SU-DHL-6 (cell line): ENCODE results near the gene MAST2.

Source experiments
- H2AFZ ChIP-seq: fragments of 200-600 bp; sonication (generic); 2 replicates; pipeline ENCODE4 v1.6.1; 2014; ENCODE audit warnings: low read depth, mild to moderate bottlenecking, moderate library complexity, mixed read lengths, antibody characterized with exemption, low read length; ENCODE audit not compliant: severe bottlenecking
- H3F3A ChIP-seq: fragments of 200-600 bp; shearing (Covaris generic); 2 replicates; pipeline ENCODE4 v1.6.0; 2016; ENCODE audit warnings: antibody characterized with exemption, mild to moderate bottlenecking; ENCODE audit not compliant: insufficient read depth
- H3K27ac ChIP-seq: fragments of 200-600 bp; sonication (generic); 2 replicates; pipeline ENCODE4 v1.5.1; 2016; ENCODE audit warnings: low read depth, mild to moderate bottlenecking, low read length, moderate library complexity, mixed read lengths
- H3K27me3 ChIP-seq: fragments of 200-600 bp; sonication (generic), shearing (Covaris generic); 2 replicates; pipeline ENCODE4 v1.6.0; 2014; ENCODE audit warnings: mild to moderate bottlenecking, low read length
- H3K36me3 ChIP-seq: fragments of 200-600 bp; sonication (generic); 2 replicates; pipeline ENCODE4 v1.6.1; 2014; ENCODE audit warnings: mild to moderate bottlenecking, low read length, mixed read lengths
- H3K4me2 ChIP-seq: fragments of 300-600, 200-600 bp; shearing (Covaris generic), sonication (generic); 2 replicates; pipeline ENCODE4 v1.6.0; 2014; ENCODE audit warnings: low read length, low read depth, mild to moderate bottlenecking; ENCODE audit not compliant: poor library complexity, severe bottlenecking
- H3K4me3 ChIP-seq: fragments of 200-600 bp; sonication (generic); 2 replicates; pipeline ENCODE4 v1.5.1; 2014; ENCODE audit warnings: antibody characterized with exemption, low read length, mild to moderate bottlenecking, mixed read lengths; ENCODE audit not compliant: insufficient read depth, poor library complexity, severe bottlenecking
- H3K79me2 ChIP-seq: fragments of 200-600 bp; sonication (generic); 2 replicates; pipeline ENCODE4 v1.6.1; 2014; ENCODE audit warnings: mild to moderate bottlenecking, low read length, moderate library complexity; ENCODE audit not compliant: insufficient read depth
- H3K9ac ChIP-seq: fragments of 200-600 bp; sonication (generic); 2 replicates; pipeline ENCODE4 v1.7.0; 2014; ENCODE audit warnings: mild to moderate bottlenecking, low read length
- H3K9me2 ChIP-seq: fragments of 200-600 bp; sonication (generic); replicated peaks from 2 replicates; pipeline ENCODE4 v1.6.1; 2014; ENCODE audit warnings: low read length; ENCODE audit not compliant: insufficient read depth
- H3K9me3 ChIP-seq: fragments of 200-600 bp; sonication (generic); 2 replicates; pipeline ENCODE4 v1.6.1; 2014; ENCODE audit warnings: low read length, mixed read lengths; ENCODE audit not compliant: insufficient read depth
- H4K20me1 ChIP-seq: fragments of 200-600 bp; sonication (generic); 2 replicates; pipeline ENCODE4 v1.6.1; 2014; ENCODE audit warnings: low read depth, mild to moderate bottlenecking, antibody characterized with exemption, low read length, moderate library complexity, mixed read lengths
- EZH2phosphoT487 ChIP-seq: fragments of 200-600 bp; sonication (generic), shearing (Covaris generic); conservative IDR thresholded peaks from 2 replicates; pipeline ENCODE4 v1.6.1; 2018; ENCODE audit warnings: mild to moderate bottlenecking, antibody characterized with exemption, low read length, moderate library complexity, mixed read lengths
- TF ChIP-seq, protein P1 (sequence below): fragments of 200-600 bp; sonication (generic); IDR thresholded peaks from one replicate; pipeline ENCODE4 v1.5.1; 2017; ENCODE audit warnings: antibody characterized with exemption, mild to moderate bottlenecking, low read length, moderate library complexity; ENCODE audit not compliant: insufficient read depth, poor library complexity, severe bottlenecking

MAST2 gene

DNA sequence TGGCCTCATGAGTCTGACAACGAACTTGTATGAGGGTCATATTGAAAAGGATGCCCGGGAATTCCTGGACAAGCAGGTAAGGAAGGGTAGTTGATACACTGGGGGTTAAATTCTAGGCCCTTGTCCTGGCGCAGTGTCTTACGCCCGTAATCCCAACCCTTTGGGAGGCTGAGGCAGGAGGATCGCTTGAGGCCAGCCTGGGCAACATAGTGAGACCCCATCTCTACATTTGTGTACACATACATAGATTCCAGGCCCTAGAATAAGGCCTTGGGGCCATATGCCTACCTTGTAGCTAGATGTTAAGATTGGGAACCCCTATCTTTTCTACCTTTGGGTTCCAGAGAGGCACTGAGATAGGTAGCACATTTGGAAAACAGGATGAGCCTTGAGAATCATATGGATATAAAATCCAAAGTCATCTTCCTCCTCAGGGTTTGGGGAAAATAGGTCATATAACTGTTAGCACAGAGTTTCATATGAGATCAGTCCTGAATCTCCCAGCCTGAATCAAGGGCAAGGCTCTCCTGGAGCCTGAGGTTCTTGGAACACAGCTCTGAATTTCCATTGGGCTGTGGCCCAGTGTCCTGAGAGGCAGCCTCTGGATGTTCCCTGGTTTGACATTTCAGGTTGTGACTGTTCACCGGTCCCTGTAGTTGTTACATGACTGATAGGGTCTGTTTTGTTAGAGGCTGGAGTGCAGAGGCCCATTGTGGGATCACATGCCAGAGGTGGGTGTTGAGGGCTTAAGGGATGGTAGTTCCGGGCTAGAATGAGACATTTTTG, 224.6 kb downstream of the MAST2 start:
- Histone ChIP-seq H3K9me3 (no peaks in the 10 kb centered on the region), H3K4me3 (no peak overlapping the region), H3K9ac (no peak overlapping the region), H3K79me2 (no peaks in the 10 kb centered on the region), H3K27me3 (no peaks in the 10 kb centered on the region), H3K36me3 (0 out of 2 replicates have a peak, but pooled peaks cover 5% of the 10 kb centered on the region), H2AFZ (no peak overlapping the region), H3K4me2 (no peak overlapping the region), H4K20me1 (no peaks in the 10 kb centered on the region), H3K27ac (no peak overlapping the region), H3F3A (no peaks in the 10 kb centered on the region), H3K9me2 (no peaks in the 10 kb centered on the region)
- no peak for TF ChIP-seq EZH2phosphoT487
- TF ChIP-seq, protein P1, sequence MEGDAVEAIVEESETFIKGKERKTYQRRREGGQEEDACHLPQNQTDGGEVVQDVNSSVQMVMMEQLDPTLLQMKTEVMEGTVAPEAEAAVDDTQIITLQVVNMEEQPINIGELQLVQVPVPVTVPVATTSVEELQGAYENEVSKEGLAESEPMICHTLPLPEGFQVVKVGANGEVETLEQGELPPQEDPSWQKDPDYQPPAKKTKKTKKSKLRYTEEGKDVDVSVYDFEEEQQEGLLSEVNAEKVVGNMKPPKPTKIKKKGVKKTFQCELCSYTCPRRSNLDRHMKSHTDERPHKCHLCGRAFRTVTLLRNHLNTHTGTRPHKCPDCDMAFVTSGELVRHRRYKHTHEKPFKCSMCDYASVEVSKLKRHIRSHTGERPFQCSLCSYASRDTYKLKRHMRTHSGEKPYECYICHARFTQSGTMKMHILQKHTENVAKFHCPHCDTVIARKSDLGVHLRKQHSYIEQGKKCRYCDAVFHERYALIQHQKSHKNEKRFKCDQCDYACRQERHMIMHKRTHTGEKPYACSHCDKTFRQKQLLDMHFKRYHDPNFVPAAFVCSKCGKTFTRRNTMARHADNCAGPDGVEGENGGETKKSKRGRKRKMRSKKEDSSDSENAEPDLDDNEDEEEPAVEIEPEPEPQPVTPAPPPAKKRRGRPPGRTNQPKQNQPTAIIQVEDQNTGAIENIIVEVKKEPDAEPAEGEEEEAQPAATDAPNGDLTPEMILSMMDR = no peak

DNA sequence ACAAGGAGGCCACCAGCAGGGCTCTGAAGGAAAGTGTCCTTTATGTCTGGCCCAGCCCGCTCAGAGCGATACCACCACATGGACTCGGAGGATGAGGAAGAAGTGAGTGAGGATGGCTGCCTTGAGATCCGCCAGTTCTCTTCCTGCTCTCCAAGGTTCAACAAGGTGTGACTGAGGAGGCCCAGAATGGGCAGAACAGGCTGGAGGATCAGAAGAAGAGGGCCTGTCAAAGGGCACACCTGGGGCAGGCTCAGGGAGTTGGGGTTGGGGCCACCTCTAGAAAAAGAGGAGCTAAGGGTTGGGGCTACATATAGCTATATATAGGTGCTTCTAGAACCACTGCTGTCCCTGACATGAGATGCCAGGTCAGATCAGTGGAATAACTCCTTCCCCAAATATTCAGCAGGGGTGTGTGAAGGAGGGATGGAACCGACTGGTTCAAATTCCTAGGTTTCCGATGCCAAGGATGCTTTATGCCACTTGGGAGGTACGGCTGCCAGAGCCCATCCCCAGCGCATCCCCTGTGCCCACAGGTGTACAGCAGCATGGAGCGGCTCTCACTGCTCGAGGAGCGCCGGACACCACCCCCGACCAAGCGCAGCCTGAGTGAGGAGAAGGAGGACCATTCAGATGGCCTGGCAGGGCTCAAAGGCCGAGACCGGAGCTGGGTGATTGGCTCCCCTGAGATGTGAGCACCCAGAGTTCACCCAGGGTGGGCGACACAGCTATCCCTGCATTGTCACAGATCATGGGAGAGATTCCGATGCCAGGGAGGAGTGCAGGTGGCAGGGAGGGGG, 226.9 kb downstream of the MAST2 start:
- H3K27me3 ChIP-seq = no peaks in the 10 kb centered on the region
- H3K9me2 ChIP-seq = no peaks in the 10 kb centered on the region
- no peak overlapping the region for H3K4me2 ChIP-seq
- H3K9ac ChIP-seq = no peak overlapping the region
- H3K9me3 ChIP-seq = no peaks in the 10 kb centered on the region
- H3K79me2 ChIP-seq = no peaks in the 10 kb centered on the region
- no peaks in the 10 kb centered on the region for H4K20me1 ChIP-seq
- no peak overlapping the region for H3K27ac ChIP-seq
- H3F3A ChIP-seq = no peaks in the 10 kb centered on the region
- no peak overlapping the region for H2AFZ ChIP-seq
- no peaks in the 10 kb centered on the region for H3K36me3 ChIP-seq
- TF ChIP-seq, protein P1 = no peak
- TF ChIP-seq EZH2phosphoT487 = no peak
- no peak overlapping the region for H3K4me3 ChIP-seq

DNA sequence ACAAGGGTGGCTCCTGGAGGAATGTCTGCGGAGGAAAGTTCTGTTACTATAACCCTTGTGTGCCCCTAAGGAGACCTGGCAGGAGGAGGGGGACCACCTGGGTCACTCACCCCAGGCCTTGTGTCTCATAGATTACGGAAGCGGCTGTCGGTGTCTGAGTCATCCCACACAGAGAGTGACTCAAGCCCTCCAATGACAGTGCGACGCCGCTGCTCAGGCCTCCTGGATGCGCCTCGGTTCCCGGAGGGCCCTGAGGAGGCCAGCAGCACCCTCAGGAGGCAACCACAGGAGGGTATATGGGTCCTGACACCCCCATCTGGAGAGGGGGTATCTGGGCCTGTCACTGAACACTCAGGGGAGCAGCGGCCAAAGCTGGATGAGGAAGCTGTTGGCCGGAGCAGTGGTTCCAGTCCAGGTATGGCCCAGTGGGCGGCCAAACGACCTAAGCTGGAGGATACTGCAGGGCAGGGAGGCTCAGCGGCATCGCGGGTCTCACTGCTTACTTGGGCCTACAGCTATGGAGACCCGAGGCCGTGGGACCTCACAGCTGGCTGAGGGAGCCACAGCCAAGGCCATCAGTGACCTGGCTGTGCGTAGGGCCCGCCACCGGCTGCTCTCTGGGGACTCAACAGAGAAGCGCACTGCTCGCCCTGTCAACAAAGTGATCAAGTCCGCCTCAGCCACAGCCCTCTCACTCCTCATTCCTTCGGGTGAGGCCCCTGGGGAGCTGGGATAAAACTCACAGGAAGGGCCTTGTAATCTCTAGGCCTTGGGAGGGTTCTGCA, 227.7 kb downstream of the MAST2 start:
- Histone ChIP-seq H3K27me3 (no peaks in the 10 kb centered on the region), H4K20me1 (no peaks in the 10 kb centered on the region), H3K27ac (no peak overlapping the region), H2AFZ (no peak overlapping the region), H3K9me3 (no peaks in the 10 kb centered on the region), H3K4me3 (no peak overlapping the region), H3K9me2 (no peaks in the 10 kb centered on the region), H3K4me2 (no peak overlapping the region), H3K79me2 (no peaks in the 10 kb centered on the region), H3K36me3 (no peaks in the 10 kb centered on the region), H3K9ac (no peak overlapping the region), H3F3A (0 out of 2 replicates have a peak, but pooled peaks cover 1% of the 10 kb centered on the region)
- TF ChIP-seq, protein P1 = no peak
- TF ChIP-seq EZH2phosphoT487 = no peak
